Stimulated activated naive CD8-positive, alpha-beta T cell treated with anti-CD3 and anti-CD28 coated beads, Interleukin-15, Interleukin-2, amounts not matched to agents 100 ng/mL and 50 ng/mL, for 24 hours (primary cell): Measurements from ENCODE around the gene ZBTB38.

ENCODE experiments used
- H3K27ac Mint-ChIP-seq: one replicate; pipeline ENCODE4 v1.8.0; 2021; ENCODE audit warnings: mild to moderate bottlenecking, mixed read lengths
- H3K27me3 Mint-ChIP-seq: one replicate; pipeline ENCODE4 v1.8.0; 2021; ENCODE audit warnings: mixed read lengths
- H3K36me3 Mint-ChIP-seq: one replicate; pipeline ENCODE4 v1.8.0; 2021; ENCODE audit warnings: low read depth, mixed read lengths
- H3K4me1 Mint-ChIP-seq: one replicate; pipeline ENCODE4 v1.8.0; 2021; ENCODE audit warnings: low read depth, mixed read lengths
- H3K4me3 Mint-ChIP-seq: one replicate; pipeline ENCODE4 v1.8.0; 2021; ENCODE audit warnings: mild to moderate bottlenecking, mixed read lengths
- H3K9me3 Mint-ChIP-seq: one replicate; pipeline ENCODE4 v1.8.0; 2021; ENCODE audit warnings: mixed read lengths

ZBTB38 gene

GRCh38 chr3:141371882-141372281 is 3.6 kb downstream of the ZBTB38 start:
- H3K36me3 Mint-ChIP-seq: no peaks in the 10 kb centered on the region
- no peaks in the 10 kb centered on the region for H3K27me3 Mint-ChIP-seq
- H3K4me1 Mint-ChIP-seq: peaks cover 47% of the 10 kb centered on the region
- H3K27ac Mint-ChIP-seq: peak overlapping the region; percentile 13
- no peak overlapping the region for H3K4me3 Mint-ChIP-seq
- H3K9me3 Mint-ChIP-seq: no peaks in the 10 kb centered on the region

GRCh38 chr3:141372656-141373055 is 4.4 kb downstream of the ZBTB38 start:
- Mint-ChIP-seq H3K27ac (peak overlapping the region; percentile 38), H3K27me3 (no peaks in the 10 kb centered on the region), H3K36me3 (no peaks in the 10 kb centered on the region), H3K4me3 (no peak overlapping the region), H3K4me1 (peaks cover 43% of the 10 kb centered on the region), H3K9me3 (no peaks in the 10 kb centered on the region)

GRCh38 chr3:141373232-141373631 is 4.9 kb downstream of the ZBTB38 start:
- H3K27me3 Mint-ChIP-seq: no peaks in the 10 kb centered on the region
- no peak overlapping the region for H3K27ac Mint-ChIP-seq
- H3K9me3 Mint-ChIP-seq: no peaks in the 10 kb centered on the region
- no peaks in the 10 kb centered on the region for H3K36me3 Mint-ChIP-seq
- H3K4me3 Mint-ChIP-seq: no peak overlapping the region
- H3K4me1 Mint-ChIP-seq: peaks cover 43% of the 10 kb centered on the region

- no peaks in the 10 kb centered on the region for H3K27me3 Mint-ChIP-seq
- no peaks in the 10 kb centered on the region for H3K36me3 Mint-ChIP-seq
- H3K27ac Mint-ChIP-seq: no peak overlapping the region
- no peak overlapping the region for H3K4me3 Mint-ChIP-seq
- no peaks in the 10 kb centered on the region for H3K9me3 Mint-ChIP-seq
- H3K4me1 Mint-ChIP-seq: peaks cover 49% of the 10 kb centered on the region
Observed at GRCh38 chr3:141373768-141374526, 5.6 kb downstream of the ZBTB38 start.

- H3K4me1 Mint-ChIP-seq: peaks cover 40% of the 10 kb centered on the region
- no peaks in the 10 kb centered on the region for H3K36me3 Mint-ChIP-seq
- peak overlapping the region; percentile 17 for H3K27ac Mint-ChIP-seq
- no peaks in the 10 kb centered on the region for H3K9me3 Mint-ChIP-seq
- H3K27me3 Mint-ChIP-seq: no peaks in the 10 kb centered on the region
- H3K4me3 Mint-ChIP-seq: no peak overlapping the region
Observed at GRCh38 chr3:141375381-141376301, 7.3 kb downstream of the ZBTB38 start.

- H3K4me3 Mint-ChIP-seq: no peak overlapping the region
- no peak overlapping the region for H3K27ac Mint-ChIP-seq
- no peaks in the 10 kb centered on the region for H3K27me3 Mint-ChIP-seq
- no peaks in the 10 kb centered on the region for H3K36me3 Mint-ChIP-seq
- H3K9me3 Mint-ChIP-seq: no peaks in the 10 kb centered on the region
- peaks cover 34% of the 10 kb centered on the region for H3K4me1 Mint-ChIP-seq
Observed at GRCh38 chr3:141377377-141377776, 9.1 kb downstream of the ZBTB38 start.

GRCh38 chr3:141378556-141378955 is 10.3 kb downstream of the ZBTB38 start:
- Mint-ChIP-seq H3K4me3 (no peak overlapping the region), H3K9me3 (no peaks in the 10 kb centered on the region), H3K4me1 (peaks cover 24% of the 10 kb centered on the region), H3K27ac (no peak overlapping the region), H3K27me3 (no peaks in the 10 kb centered on the region), H3K36me3 (no peaks in the 10 kb centered on the region)

GRCh38 chr3:141379250-141379966 is 11.1 kb downstream of the ZBTB38 start:
- Mint-ChIP-seq H3K27me3 (no peaks in the 10 kb centered on the region), H3K9me3 (no peaks in the 10 kb centered on the region)

GRCh38 chr3:141380279-141380678 is 12.0 kb downstream of the ZBTB38 start:
- H3K4me1 Mint-ChIP-seq: peaks cover 19% of the 10 kb centered on the region
- no peaks in the 10 kb centered on the region for H3K36me3 Mint-ChIP-seq
- no peak overlapping the region for H3K27ac Mint-ChIP-seq
- H3K27me3 Mint-ChIP-seq: no peaks in the 10 kb centered on the region
- no peak overlapping the region for H3K4me3 Mint-ChIP-seq
- H3K9me3 Mint-ChIP-seq: no peaks in the 10 kb centered on the region

More at GRCh38 chr3:141379250-141379966, 11.1 kb downstream of the ZBTB38 start:
- peaks cover 20% of the 10 kb centered on the region for H3K4me1 Mint-ChIP-seq
- no peak overlapping the region for H3K4me3 Mint-ChIP-seq
- peak overlapping the region; percentile 74 for H3K27ac Mint-ChIP-seq
- H3K36me3 Mint-ChIP-seq: no peaks in the 10 kb centered on the region

- H3K4me1 Mint-ChIP-seq: peaks cover 12% of the 10 kb centered on the region
- H3K27ac Mint-ChIP-seq: no peak overlapping the region
- H3K27me3 Mint-ChIP-seq: no peaks in the 10 kb centered on the region
- no peak overlapping the region for H3K4me3 Mint-ChIP-seq
- H3K9me3 Mint-ChIP-seq: no peaks in the 10 kb centered on the region
- no peaks in the 10 kb centered on the region for H3K36me3 Mint-ChIP-seq
Observed at GRCh38 chr3:141380987-141381386, 12.7 kb downstream of the ZBTB38 start.

- no peaks in the 10 kb centered on the region for H3K27me3 Mint-ChIP-seq
- H3K27ac Mint-ChIP-seq: no peak overlapping the region
- H3K4me1 Mint-ChIP-seq: peaks cover 6% of the 10 kb centered on the region
- H3K4me3 Mint-ChIP-seq: no peak overlapping the region
- H3K9me3 Mint-ChIP-seq: no peaks in the 10 kb centered on the region
- no peaks in the 10 kb centered on the region for H3K36me3 Mint-ChIP-seq
Observed at GRCh38 chr3:141382571-141382970, 14.3 kb downstream of the ZBTB38 start.

- H3K36me3 Mint-ChIP-seq: no peaks in the 10 kb centered on the region
- H3K27ac Mint-ChIP-seq: no peak overlapping the region
- H3K4me1 Mint-ChIP-seq: peaks cover 4% of the 10 kb centered on the region
- H3K27me3 Mint-ChIP-seq: no peaks in the 10 kb centered on the region
- H3K4me3 Mint-ChIP-seq: no peak overlapping the region
- H3K9me3 Mint-ChIP-seq: no peaks in the 10 kb centered on the region
Observed at GRCh38 chr3:141383555-141384129, 15.3 kb downstream of the ZBTB38 start.

- Mint-ChIP-seq H3K27ac (no peak overlapping the region), H3K27me3 (no peaks in the 10 kb centered on the region), H3K4me1 (peaks cover 4% of the 10 kb centered on the region), H3K9me3 (no peaks in the 10 kb centered on the region), H3K36me3 (no peaks in the 10 kb centered on the region), H3K4me3 (no peak overlapping the region)
Observed at GRCh38 chr3:141384157-141384556, 15.9 kb downstream of the ZBTB38 start.

- no peaks in the 10 kb centered on the region for H3K9me3 Mint-ChIP-seq
- H3K4me1 Mint-ChIP-seq: peaks cover 8% of the 10 kb centered on the region
- H3K4me3 Mint-ChIP-seq: no peak overlapping the region
- no peaks in the 10 kb centered on the region for H3K27me3 Mint-ChIP-seq
- no peak overlapping the region for H3K27ac Mint-ChIP-seq
- no peaks in the 10 kb centered on the region for H3K36me3 Mint-ChIP-seq
Observed at GRCh38 chr3:141384575-141384974, 16.3 kb downstream of the ZBTB38 start.
